Measurements from ENCODE around the gene RASIP1.

Gene RASIP1

GRCh38 chr19:48737360-48737998 lies 2.9 kb downstream of the RASIP1 start:
- Histone ChIP-seq H3K4me3 (no peak overlapping the region), H3K27ac (no peak overlapping the region)
- TF ChIP-seq, protein P1, sequence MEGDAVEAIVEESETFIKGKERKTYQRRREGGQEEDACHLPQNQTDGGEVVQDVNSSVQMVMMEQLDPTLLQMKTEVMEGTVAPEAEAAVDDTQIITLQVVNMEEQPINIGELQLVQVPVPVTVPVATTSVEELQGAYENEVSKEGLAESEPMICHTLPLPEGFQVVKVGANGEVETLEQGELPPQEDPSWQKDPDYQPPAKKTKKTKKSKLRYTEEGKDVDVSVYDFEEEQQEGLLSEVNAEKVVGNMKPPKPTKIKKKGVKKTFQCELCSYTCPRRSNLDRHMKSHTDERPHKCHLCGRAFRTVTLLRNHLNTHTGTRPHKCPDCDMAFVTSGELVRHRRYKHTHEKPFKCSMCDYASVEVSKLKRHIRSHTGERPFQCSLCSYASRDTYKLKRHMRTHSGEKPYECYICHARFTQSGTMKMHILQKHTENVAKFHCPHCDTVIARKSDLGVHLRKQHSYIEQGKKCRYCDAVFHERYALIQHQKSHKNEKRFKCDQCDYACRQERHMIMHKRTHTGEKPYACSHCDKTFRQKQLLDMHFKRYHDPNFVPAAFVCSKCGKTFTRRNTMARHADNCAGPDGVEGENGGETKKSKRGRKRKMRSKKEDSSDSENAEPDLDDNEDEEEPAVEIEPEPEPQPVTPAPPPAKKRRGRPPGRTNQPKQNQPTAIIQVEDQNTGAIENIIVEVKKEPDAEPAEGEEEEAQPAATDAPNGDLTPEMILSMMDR (IDR thresholded peaks at IDR 0.05): no peak
- DNase-seq (ENCODE audit: low spot score): no peak

DNA sequence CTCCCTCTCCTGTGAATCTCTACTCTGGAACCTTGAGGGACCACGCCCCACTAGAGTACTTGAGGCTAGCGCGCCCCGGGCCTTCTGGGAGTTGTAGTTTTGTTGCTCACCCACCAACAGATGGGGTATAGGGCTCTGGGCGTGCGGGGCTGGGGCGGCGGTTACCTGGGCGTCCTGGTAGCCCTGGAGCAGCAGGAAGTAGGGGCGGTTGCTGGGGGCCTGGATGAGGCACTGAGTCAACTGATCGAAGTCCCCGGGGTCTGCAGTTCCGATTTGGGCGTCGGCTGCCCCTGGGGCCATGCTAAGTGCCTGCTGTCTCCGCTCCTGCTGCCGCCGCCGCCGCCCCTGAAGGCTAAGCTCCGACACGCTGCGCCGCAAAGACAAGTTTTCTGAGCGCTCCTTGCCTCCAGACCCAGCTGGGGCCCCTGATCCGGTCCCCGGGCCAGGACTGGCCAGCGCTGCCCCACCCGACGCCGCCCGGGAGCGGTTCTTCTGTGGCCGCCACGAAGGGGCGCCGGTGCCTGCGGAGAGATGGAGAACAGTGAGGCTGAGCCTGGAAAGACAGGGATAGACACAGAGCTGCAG lies 5.3 kb downstream of the RASIP1 start:
- no peak overlapping the region for H3K4me3 ChIP-seq
- no peak overlapping the region for H3K27ac ChIP-seq
- no peak for DNase-seq (ENCODE audit: low spot score)
- TF ChIP-seq, protein P1 (IDR thresholded peaks at IDR 0.05): no peak

DNA sequence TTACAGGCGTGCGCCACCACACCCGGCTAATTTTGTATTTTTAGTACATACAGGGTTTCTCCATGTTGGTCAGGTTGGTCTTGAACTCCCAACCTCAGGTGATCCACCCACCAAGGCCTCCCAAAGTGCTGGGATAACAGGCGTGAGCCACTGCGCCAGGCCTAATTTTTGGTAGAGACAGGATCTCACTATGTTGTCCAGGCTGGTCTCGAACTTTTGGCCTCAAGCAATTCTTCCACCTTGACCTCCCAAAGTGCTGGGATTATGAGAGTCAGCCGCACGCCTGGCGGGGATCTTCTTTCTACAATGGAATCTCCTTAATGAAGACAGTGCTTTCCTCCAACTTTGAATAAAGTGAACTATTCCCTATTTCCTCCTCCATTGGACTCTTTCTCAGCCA lies 5.8 kb downstream of the RASIP1 start:
- H3K27ac ChIP-seq: no peak overlapping the region
- TF ChIP-seq, protein P1 (IDR thresholded peaks at IDR 0.05): no peak
- no peak overlapping the region for H3K4me3 ChIP-seq
- DNase-seq (ENCODE audit: low spot score): no peak

DNA sequence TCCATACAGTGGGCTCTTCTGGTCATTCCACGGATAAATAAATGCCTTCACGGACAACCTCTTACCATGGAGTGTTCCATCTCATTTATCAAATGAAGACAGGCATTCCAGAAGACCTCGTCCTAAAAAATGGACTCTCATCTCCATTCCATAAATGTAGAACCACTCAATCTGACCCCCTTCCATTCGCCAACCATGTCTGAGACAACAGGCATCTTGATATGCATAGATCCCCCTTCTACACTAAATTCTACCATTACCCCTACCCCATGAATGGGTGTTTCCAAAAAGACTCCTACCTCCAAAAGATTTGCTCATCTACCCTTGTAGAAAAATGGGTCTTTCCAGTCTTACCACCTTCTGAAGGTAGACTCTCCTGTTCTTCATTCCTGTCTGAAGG lies 9.0 kb downstream of the RASIP1 start:
- no peak for DNase-seq (ENCODE audit: low spot score)
- Histone ChIP-seq H3K27ac (no peak overlapping the region), H3K4me3 (no peak overlapping the region)
- TF ChIP-seq, protein P1 (IDR thresholded peaks at IDR 0.05): no peak

DNA sequence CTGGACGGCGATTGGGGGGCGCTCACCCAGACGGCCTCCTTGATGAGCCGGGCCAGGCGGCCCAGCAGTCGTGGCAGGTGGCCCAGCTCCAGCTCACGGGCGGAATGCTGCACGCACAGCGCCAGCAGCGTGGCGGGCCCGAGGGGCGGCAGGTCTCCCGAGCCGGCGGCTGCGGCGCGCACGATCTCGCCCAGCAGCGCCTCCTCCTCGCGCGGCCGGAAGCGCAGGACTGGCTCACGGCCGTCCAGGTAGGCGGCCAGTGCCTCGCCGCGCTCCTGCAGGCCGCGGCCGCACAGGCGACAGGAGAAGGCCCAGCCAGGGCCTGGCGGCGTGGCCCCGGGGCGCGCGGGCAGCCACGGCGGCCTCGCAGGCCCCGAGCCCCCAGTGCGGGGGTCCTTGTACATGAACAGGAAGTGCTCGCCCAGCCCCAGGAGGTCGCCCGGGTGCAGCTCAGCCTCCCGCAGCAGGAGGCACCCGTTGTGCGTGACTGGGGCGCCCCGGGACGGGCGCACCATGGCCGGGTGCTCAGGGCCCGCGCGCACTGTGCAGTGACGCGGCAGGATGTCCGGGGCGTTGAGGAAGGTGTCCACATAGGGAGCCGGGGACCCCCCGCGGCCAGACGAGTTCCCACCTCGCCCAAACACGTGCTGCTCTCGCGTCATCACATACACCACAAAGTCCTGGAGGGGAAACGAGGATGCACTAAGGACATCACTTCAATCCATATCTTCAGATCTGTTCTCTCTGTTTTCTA lies 11.3 kb downstream of the RASIP1 start:
- no peak for DNase-seq (ENCODE audit: low spot score)
- Histone ChIP-seq H3K27ac (no peak overlapping the region), H3K4me3 (no peak overlapping the region)
- TF ChIP-seq, protein P1 (IDR thresholded peaks at IDR 0.05): no peak

DNA sequence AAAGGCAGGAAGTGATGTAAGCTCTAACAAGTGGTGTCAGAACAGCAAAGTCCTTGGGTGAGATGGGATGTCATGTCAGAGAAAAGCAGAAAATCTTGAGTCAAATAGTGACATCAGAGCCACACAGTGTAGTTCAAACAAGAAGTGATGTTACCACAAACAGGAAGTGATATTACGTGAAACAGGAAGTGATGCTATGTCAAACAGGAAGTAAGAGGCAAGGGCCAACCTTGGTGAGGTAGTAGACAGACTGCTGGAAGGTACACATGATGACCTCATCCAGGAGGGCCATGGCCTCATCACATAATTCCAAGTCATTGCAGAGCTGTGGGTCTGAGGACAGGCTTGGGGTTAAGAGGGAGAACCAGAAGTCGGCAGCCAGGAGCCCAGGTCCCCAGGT lies 13.9 kb downstream of the RASIP1 start:
- no peak overlapping the region for H3K4me3 ChIP-seq
- TF ChIP-seq, protein P1 (IDR thresholded peaks at IDR 0.05): no peak
- H3K27ac ChIP-seq: peak overlapping the region in 1 of 2 donors; percentile 62
- no peak for DNase-seq (ENCODE audit: low spot score)
